SK-N-MC (cell line): Measurements from ENCODE around the gene RGS6.
A peak's percentile ranks its signal among the peaks of the same experiment; 100 is the strongest.
"Not testable (repeated sequence)": the region's sequence is repeated elsewhere in the genome, so short reads cannot be mapped to it uniquely, and the experiment has no call there.

Experiments
- DNase-seq: peaks from one replicate; pipeline ENCODE4 v3.0.0-alpha.2; 2011; ENCODE audit warnings: low read depth, low spot score
- H3K27ac ChIP-seq: fragments of 200-600 bp; sonication (generic); 2 replicates; pipeline ENCODE4 v1.5.1; 2016; ENCODE audit warnings: mixed run types
- H3K36me3 ChIP-seq: fragments of 200-600 bp; sonication (generic); 2 replicates; pipeline ENCODE4 v1.6.1; 2017; ENCODE audit warnings: antibody characterized with exemption, low read length, mixed read lengths; ENCODE audit not compliant: insufficient read depth
- H3K4me3 ChIP-seq: fragments of 200-600 bp; sonication (generic); 2 replicates; pipeline ENCODE4 v1.5.1; 2016
- H3K9ac ChIP-seq: fragments of 200-600 bp; sonication (generic); 2 replicates; pipeline ENCODE4 v1.8.0; 2017; ENCODE audit warnings: mixed run types, mixed read lengths; ENCODE audit not compliant: insufficient read length
- H3K9me3 ChIP-seq: fragments of 200-600 bp; sonication (generic); 2 replicates; pipeline ENCODE4 v1.6.1; 2017; ENCODE audit warnings: low read depth, mild to moderate bottlenecking, antibody characterized with exemption, low read length, moderate library complexity, mixed read lengths
- EZH2 ChIP-seq: fragments of 200-600 bp; sonication (generic); IDR thresholded peaks from one replicate; pipeline ENCODE4 v1.6.1; 2017; ENCODE audit warnings: antibody characterized with exemption
- FOXP2 ChIP-seq: optimal IDR thresholded peaks from 2 replicates; pipeline ENCODE3; 2011; ENCODE audit warnings: mild to moderate bottlenecking, moderate library complexity; ENCODE audit not compliant: insufficient read depth; ENCODE audit errors: extremely low read length, control extremely low read depth
- POLR2AphosphoS5 ChIP-seq: IDR thresholded peaks from 2 replicates; pipeline ENCODE4 v1.6.1; 2012; ENCODE audit warnings: mild to moderate bottlenecking, low read depth, low read length, borderline replicate concordance

RGS6 gene

GRCh38 chr14:71932229-71932981, at the start of gene RGS6:
RGS6 (plus strand) TSS chr14:71932429.
- TF ChIP-seq POLR2AphosphoS5 (no peak), EZH2 (no peak), FOXP2 (no peak)

DNA sequence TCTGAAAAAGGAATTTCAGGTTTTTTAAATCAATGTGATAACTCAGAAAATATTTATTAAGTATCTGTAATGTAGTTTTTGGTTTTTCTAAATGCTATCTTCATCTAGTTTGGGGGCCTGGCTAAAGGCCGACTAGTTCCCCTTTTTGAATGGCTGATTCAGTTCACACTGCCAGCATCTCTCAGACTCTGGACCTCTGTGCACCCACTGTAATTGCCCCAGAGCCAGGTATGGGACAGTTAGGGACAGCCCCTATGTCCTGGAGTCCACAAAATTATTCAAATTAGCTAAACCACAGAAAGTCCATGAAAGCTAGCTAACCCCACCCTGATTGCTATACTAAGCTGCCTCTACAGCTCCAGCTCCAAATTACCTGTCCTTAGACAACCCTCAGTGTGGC, 49.1 kb upstream of the RGS6 start:
- TF ChIP-seq EZH2 (no peak), POLR2AphosphoS5 (no peak), FOXP2 (no peak)
- no peak overlapping the region for H3K9ac ChIP-seq
- no peak overlapping the region for H3K27ac ChIP-seq
- H3K36me3 ChIP-seq: no peaks in the 10 kb centered on the region
- peaks cover 7% of the 10 kb centered on the region; the same call in 1 of the 2 replicates for H3K9me3 ChIP-seq
- DNase-seq: no peak
- no peak overlapping the region for H3K4me3 ChIP-seq

More at GRCh38 chr14:71932229-71932981, at the start of gene RGS6:
- Histone ChIP-seq H3K36me3 (no peaks in the 10 kb centered on the region), H3K27ac (no peak within 1 kb of the TSS), H3K9ac (peak within 1 kb of the TSS; percentile 60), H3K4me3 (peak within 1 kb of the TSS; percentile 79), H3K9me3 (no peaks in the 10 kb centered on the region)
- DNase-seq: no peak

DNA sequence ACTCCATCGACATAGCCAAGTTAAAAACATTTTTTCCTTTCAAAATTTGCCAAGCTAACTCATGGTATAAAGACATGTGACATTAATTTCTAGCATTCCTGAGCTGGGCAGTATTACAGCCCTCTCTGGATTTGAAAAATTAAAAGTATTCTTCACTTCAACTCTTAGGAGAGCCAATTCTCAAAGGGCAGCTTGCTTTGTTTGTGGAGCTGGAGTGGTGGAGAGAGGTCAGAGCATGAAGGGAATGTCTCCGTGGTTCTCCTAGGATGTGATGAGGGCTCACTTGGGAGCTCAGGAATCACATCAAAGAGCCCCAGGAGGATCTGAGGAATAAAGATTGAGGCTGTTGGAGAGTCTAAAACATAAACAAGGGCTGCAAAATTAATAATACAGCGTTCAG, 46.9 kb upstream of the RGS6 start:
- H3K36me3 ChIP-seq: no peaks in the 10 kb centered on the region
- DNase-seq: no peak
- H3K9me3 ChIP-seq: peaks cover 7% of the 10 kb centered on the region; the same call in 1 of the 2 replicates
- H3K27ac ChIP-seq: no peak overlapping the region
- H3K4me3 ChIP-seq: no peak overlapping the region
- TF ChIP-seq FOXP2: no peak
- TF ChIP-seq POLR2AphosphoS5: no peak
- no peak for TF ChIP-seq EZH2
- no peak overlapping the region for H3K9ac ChIP-seq

DNA sequence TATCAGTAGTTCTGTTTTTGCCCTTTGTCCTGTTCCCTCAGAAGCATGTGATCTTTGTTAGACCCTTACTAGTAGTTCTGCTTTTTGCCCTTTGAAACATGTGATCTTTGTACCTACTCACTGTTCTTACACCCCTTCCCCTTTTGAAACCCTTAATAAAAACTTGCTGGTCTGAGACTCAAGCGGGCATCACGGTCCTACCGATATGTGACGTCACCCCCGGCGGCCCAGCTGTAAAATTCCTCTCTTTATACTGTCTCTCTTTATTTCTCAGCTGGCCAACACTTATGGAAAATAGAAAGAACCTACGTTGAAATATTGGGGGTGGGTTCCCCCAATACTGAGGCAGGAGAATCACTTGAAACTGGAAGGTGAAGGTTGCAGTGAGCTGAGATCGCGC, 44.4 kb upstream of the RGS6 start:
- not testable (repeated sequence) for H3K9me3 ChIP-seq, H3K9ac ChIP-seq, H3K36me3 ChIP-seq, H3K27ac ChIP-seq, DNase-seq, H3K4me3 ChIP-seq

- Histone ChIP-seq H3K27ac (no peak overlapping the region), H3K9ac (no peak overlapping the region), H3K9me3 (no peaks in the 10 kb centered on the region), H3K4me3 (no peak overlapping the region), H3K36me3 (no peaks in the 10 kb centered on the region)
- DNase-seq: no peak
- TF ChIP-seq EZH2: no peak
- no peak for TF ChIP-seq FOXP2
- no peak for TF ChIP-seq POLR2AphosphoS5
Observed at GRCh38 chr14:71890541-71890940, 41.7 kb upstream of the RGS6 start.

GRCh38 chr14:71891185-71891584, 41.0 kb upstream of the RGS6 start:
- Histone ChIP-seq H3K4me3 (no peak overlapping the region), H3K27ac (no peak overlapping the region), H3K9ac (no peak overlapping the region), H3K9me3 (no peaks in the 10 kb centered on the region), H3K36me3 (no peaks in the 10 kb centered on the region)
- TF ChIP-seq FOXP2 (no peak), EZH2 (no peak), POLR2AphosphoS5 (no peak)
- no peak for DNase-seq

DNA sequence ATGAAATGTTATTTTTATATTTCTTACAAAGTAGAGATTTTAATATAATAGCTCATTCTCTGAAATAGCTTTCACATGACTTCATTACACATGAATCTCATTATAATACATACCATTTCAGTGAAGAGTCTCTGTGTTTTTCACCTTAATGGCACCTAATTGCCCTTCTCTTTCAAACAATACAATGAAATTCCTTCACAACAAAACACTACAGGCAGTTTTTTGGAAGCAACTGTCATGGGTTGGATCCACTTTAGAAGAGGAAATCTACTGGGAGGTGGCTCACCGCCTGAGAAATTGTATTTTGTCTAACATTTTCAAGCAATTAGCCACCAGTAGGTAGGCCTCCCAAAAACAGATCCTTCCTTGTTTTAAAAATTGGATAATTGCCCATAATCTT, 40.3 kb upstream of the RGS6 start:
- no peak overlapping the region for H3K27ac ChIP-seq

GRCh38 chr14:71905031-71905430, 27.2 kb upstream of the RGS6 start:
- peak overlapping the region; percentile 23; the same call in 1 of the 2 replicates for H3K4me3 ChIP-seq
- TF ChIP-seq FOXP2 (no peak), EZH2 (no peak)
- DNase-seq: no peak

More for the DNA sequence above, 40.3 kb upstream of the RGS6 start:
- no peak for DNase-seq
- no peak overlapping the region for H3K9ac ChIP-seq
- TF ChIP-seq EZH2 (no peak), POLR2AphosphoS5 (no peak), FOXP2 (no peak)
- H3K9me3 ChIP-seq: no peaks in the 10 kb centered on the region
- no peaks in the 10 kb centered on the region for H3K36me3 ChIP-seq
- H3K4me3 ChIP-seq: no peak overlapping the region

DNA sequence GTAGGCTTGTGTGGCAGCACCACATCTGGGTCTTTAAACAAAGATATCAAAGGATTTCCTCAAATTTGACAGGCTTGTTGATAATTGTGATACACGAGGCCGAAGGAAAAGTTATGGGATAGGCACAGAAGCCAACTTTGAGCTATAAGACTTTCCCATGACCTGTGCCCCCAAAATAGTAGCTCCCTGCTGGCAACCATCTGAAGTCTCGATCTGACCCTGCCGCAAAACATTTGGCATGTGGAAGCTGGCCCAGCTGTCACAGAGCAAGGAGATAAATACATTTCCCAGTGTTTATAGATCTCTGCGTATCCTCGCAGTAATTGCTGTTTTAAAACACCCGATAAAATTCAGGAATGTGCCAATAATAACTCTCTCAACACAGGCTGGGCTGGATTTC, 26.4 kb upstream of the RGS6 start:
- Histone ChIP-seq H3K27ac (no peak overlapping the region), H3K9ac (no peak overlapping the region), H3K9me3 (no peaks in the 10 kb centered on the region), H3K4me3 (no peak overlapping the region), H3K36me3 (no peaks in the 10 kb centered on the region)
- TF ChIP-seq POLR2AphosphoS5: no peak
- no peak for TF ChIP-seq FOXP2
- TF ChIP-seq EZH2: no peak
- DNase-seq: no peak

More at GRCh38 chr14:71905031-71905430, 27.2 kb upstream of the RGS6 start:
- Histone ChIP-seq H3K27ac (no peak overlapping the region), H3K9me3 (no peaks in the 10 kb centered on the region), H3K36me3 (no peaks in the 10 kb centered on the region), H3K9ac (peak overlapping the region; percentile 34)
